K562 (cell line): ENCODE data around the gene LIN9. TPM values are rescaled to one million over a fixed set of nuclear protein-coding genes. Genes with fewer than 3 reads are reported as not detected.

Source experiments
- ELF2 ChIP-seq: fragments of 250-450 bp; sonication (Bioruptor Pico); IDR thresholded peaks from 2 replicates; pipeline ENCODE4 v1.5.0; 2021; ENCODE audit warnings: mild to moderate bottlenecking
- ZKSCAN1 ChIP-seq: fragments of 150-350 bp; IDR thresholded peaks from 2 replicates; pipeline ENCODE4 v1.6.1; 2016; ENCODE audit warnings: low read depth, low read length
- ZNF584 ChIP-seq: fragments of 200-800 bp; sonication (Bioruptor generic); IDR thresholded peaks from 2 replicates; pipeline ENCODE4 v1.6.1; 2016; ENCODE audit warnings: low read depth, mild to moderate bottlenecking, missing genetic modification characterization, missing compliant biosample characterization
- ZNF77 ChIP-seq: fragments of 250-450 bp; sonication (Bioruptor Pico); IDR thresholded peaks from 2 replicates; pipeline ENCODE4 v1.5.0; 2020
- polyA plus RNA-seq, 8 experiments: library from polyadenylated mRNA; depleted of rRNA in 4 of 8; stranded (reverse) in 5 of 8; unstranded in 3 of 8; fragments of >200 nt; fragmentation: Nextera tagmentation in 2 of 8; fragmentation: Illumina TruSeq in 1 of 8; extraction: Ambion mirVana in 2 of 8; extraction: Trizol in 1 of 8; gene quantifications; 2 replicates each; pipeline versions ENCODE4 v1.2.1 to v1.2.3, GENCODE V29; 2011 to 2014; ENCODE audit warnings: inconsistent platforms in 1 of 8, missing spikeins in 1 of 8
- total RNA-seq, 7 experiments: library from RNA; depleted of rRNA in 6 of 7; stranded (reverse); fragments of >200 nt in 6 of 7; fragmentation: Illumina TruSeq in 2 of 7; extraction: Trizol in 2 of 7; gene quantifications; 2 replicates each; pipeline versions ENCODE4 v1.2.1 to v1.2.3, GENCODE V29; 2011 to 2021; ENCODE audit warnings: low replicate concordance in 1 of 7
- TF ChIP-seq, protein P1 (sequence below): fragments of 450-650 bp; IDR thresholded peaks from 2 replicates; pipeline ENCODE4 v1.6.1; 2014; ENCODE audit warnings: low read depth, mild to moderate bottlenecking, moderate library complexity, borderline replicate concordance
- TF ChIP-seq, protein P2 (sequence below), 2 experiments: fragments of 450-650 bp in 1 of 2; sonication (generic) in 1 of 2; formaldehyde crosslinking in 1 of 2; IDR thresholded peaks; 2 replicates each; pipeline versions ENCODE4 v1.7.1 to v1.9.0; 2016 to 2022; ENCODE audit warnings: inconsistent platforms in 1 of 2, mild to moderate bottlenecking in 1 of 2, missing genetic modification reagents in 1 of 2

Gene LIN9
- total and polyA plus RNA-seq, 9 of the 15 experiments (the other 6 are each of a cell fraction or from before 2014, with no cell fraction given): 18.8 to 33.0 (median 25.5) TPM

DNA sequence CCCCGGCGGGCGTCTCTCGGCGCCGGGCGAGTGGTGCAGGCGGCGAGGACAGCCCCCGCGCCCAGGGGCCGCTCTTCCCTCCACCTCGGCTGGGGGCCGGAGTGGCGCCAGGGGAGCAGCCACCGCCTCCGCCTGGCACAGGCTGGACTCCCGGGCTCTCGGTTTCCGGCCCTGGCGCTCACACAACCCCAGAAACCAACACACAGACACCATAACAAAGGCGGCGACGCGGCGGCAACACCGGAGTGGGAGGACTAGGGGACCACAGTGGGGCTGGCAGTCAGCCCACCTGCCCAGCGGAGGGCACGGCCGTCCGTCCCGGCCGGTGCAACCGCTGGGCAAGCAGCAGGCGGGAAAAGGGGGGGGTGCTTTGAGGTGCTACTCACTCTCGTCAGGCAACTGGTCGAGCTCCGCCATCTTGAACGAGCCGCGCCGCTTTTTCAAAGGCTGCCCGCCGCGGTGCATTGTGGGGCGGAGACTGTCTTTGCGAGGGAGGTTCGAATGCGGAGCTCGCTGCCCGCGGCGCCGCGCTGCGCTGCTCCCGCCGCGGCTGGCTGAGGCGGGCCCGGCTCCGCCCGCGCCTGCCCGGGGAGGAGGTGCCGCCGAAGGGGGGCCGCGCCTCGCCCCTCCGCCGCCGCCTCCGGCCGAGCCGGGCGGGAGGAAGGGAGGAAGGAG, at the start of gene LIN9 (continued):
- TF ChIP-seq ZNF77 (CRISPR knock-in tag) (no peak), ELF2 (CRISPR knock-in tag) (no peak), ZNF584 (CRISPR knock-in tag) (peak; percentile 50), ZKSCAN1 (no peak)
- TF ChIP-seq, protein P1, sequence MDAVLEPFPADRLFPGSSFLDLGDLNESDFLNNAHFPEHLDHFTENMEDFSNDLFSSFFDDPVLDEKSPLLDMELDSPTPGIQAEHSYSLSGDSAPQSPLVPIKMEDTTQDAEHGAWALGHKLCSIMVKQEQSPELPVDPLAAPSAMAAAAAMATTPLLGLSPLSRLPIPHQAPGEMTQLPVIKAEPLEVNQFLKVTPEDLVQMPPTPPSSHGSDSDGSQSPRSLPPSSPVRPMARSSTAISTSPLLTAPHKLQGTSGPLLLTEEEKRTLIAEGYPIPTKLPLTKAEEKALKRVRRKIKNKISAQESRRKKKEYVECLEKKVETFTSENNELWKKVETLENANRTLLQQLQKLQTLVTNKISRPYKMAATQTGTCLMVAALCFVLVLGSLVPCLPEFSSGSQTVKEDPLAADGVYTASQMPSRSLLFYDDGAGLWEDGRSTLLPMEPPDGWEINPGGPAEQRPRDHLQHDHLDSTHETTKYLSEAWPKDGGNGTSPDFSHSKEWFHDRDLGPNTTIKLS: peak; percentile 49; the same call in 1 of the 2 replicates
- TF ChIP-seq, protein P2, sequence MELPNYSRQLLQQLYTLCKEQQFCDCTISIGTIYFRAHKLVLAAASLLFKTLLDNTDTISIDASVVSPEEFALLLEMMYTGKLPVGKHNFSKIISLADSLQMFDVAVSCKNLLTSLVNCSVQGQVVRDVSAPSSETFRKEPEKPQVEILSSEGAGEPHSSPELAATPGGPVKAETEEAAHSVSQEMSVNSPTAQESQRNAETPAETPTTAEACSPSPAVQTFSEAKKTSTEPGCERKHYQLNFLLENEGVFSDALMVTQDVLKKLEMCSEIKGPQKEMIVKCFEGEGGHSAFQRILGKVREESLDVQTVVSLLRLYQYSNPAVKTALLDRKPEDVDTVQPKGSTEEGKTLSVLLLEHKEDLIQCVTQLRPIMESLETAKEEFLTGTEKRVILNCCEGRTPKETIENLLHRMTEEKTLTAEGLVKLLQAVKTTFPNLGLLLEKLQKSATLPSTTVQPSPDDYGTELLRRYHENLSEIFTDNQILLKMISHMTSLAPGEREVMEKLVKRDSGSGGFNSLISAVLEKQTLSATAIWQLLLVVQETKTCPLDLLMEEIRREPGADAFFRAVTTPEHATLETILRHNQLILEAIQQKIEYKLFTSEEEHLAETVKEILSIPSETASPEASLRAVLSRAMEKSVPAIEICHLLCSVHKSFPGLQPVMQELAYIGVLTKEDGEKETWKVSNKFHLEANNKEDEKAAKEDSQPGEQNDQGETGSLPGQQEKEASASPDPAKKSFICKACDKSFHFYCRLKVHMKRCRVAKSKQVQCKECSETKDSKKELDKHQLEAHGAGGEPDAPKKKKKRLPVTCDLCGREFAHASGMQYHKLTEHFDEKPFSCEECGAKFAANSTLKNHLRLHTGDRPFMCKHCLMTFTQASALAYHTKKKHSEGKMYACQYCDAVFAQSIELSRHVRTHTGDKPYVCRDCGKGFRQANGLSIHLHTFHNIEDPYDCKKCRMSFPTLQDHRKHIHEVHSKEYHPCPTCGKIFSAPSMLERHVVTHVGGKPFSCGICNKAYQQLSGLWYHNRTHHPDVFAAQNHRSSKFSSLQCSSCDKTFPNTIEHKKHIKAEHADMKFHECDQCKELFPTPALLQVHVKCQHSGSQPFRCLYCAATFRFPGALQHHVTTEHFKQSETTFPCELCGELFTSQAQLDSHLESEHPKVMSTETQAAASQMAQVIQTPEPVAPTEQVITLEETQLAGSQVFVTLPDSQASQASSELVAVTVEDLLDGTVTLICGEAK (IDR thresholded peaks at IDR 0.05): no peak
- TF ChIP-seq, protein P2 (CRISPR knock-in tag; IDR thresholded peaks at IDR 0.05): no peak
